ENCODE data around the gene CMC2. TPM values are rescaled to one million over a fixed set of nuclear protein-coding genes. Genes with fewer than 3 reads are reported as not detected.

The CMC2 gene
- total and polyA plus RNA-seq, 9 of the 15 experiments (the other 6 are each of a cell fraction or from before 2014, with no cell fraction given) = 122 to 501 (median 172) TPM

DNA sequence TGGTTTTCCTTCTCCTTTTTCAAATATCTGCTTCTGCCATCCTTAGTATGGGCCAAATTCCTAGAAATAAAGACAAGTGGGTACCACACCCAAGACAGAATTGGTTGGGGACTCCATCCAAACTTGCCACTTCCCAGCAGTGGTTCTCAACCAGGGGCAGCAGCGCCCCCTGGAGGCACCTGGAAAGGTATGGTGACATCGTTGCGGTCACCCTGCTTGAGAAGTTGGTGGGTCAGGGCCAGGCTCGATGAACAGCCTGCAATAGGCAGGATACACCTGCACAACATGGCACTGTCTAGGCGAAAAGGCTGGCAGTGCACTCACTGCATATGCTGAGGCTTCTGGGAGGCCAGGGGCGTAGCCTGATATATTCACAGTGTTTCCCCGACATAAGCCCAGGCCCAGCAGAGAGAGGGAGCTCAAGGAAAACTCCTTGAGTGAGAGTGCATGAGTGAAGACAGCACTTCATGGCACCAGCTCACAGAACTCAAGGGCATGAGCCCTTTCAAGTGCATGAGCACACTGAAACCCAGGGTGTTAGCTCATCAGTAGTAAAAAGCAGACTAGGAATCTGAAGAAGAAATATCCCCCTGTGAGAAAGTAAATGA lies 57.7 kb downstream of the CMC2 start (continued):
- TF ChIP-seq, protein P1, sequence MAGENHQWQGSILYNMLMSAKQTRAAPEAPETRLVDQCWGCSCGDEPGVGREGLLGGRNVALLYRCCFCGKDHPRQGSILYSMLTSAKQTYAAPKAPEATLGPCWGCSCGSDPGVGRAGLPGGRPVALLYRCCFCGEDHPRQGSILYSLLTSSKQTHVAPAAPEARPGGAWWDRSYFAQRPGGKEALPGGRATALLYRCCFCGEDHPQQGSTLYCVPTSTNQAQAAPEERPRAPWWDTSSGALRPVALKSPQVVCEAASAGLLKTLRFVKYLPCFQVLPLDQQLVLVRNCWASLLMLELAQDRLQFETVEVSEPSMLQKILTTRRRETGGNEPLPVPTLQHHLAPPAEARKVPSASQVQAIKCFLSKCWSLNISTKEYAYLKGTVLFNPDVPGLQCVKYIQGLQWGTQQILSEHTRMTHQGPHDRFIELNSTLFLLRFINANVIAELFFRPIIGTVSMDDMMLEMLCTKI (IDR thresholded peaks at IDR 0.05; ENCODE audit: partially characterized antibody) = no peak
- TF ChIP-seq KDM2B (CRISPR knock-in tag; IDR thresholded peaks at IDR 0.05) (no peak), RBM34 (IDR thresholded peaks at IDR 0.05; ENCODE audit: borderline replicate concordance, insufficient read depth, low read length) (no peak), ZNF699 (CRISPR knock-in tag; IDR thresholded peaks at IDR 0.05; ENCODE audit: insufficient replicate concordance) (no peak), GATA2 (CRISPR knock-in tag; IDR thresholded peaks at IDR 0.05) (no peak), MCM2 (IDR thresholded peaks at IDR 0.05; ENCODE audit: low read depth) (no peak), ETV6 (IDR thresholded peaks at IDR 0.05; ENCODE audit: borderline replicate concordance in 1 of 2, low read depth in 2 of 2, low read length in 1 of 2) (no peak), ETV6 (CRISPR knock-in tag; IDR thresholded peaks at IDR 0.05; ENCODE audit: borderline replicate concordance) (no peak), ZNF695 (CRISPR knock-in tag; IDR thresholded peaks at IDR 0.05) (no peak), JUND (IDR thresholded peaks at IDR 0.05; ENCODE audit: borderline replicate concordance, low read depth, low read length) (peak; percentile 37; the same call in 1 of the 2 replicates), JUND (tag; IDR thresholded peaks at IDR 0.05; ENCODE audit: borderline replicate concordance, low read depth, low read length) (no peak), EP300 (IDR thresholded peaks at IDR 0.05; ENCODE audit: low read length) (no peak), SIRT6 (IDR thresholded peaks at IDR 0.05; ENCODE audit: low read depth, low read length) (no peak), TSC22D4 (tag; IDR thresholded peaks at IDR 0.05) (no peak), PTTG1 (tag; IDR thresholded peaks at IDR 0.05; ENCODE audit: low read depth) (no peak), CEBPB (tag; IDR thresholded peaks at IDR 0.05) (peak; percentile 59)
- TF ChIP-seq, protein P2, sequence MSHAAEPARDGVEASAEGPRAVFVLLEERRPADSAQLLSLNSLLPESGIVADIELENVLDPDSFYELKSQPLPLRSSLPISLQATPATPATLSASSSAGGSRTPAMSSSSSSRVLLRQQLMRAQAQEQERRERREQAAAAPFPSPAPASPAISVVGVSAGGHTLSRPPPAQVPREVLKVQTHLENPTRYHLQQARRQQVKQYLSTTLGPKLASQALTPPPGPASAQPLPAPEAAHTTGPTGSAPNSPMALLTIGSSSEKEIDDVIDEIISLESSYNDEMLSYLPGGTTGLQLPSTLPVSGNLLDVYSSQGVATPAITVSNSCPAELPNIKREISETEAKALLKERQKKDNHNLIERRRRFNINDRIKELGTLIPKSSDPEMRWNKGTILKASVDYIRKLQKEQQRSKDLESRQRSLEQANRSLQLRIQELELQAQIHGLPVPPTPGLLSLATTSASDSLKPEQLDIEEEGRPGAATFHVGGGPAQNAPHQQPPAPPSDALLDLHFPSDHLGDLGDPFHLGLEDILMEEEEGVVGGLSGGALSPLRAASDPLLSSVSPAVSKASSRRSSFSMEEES (CRISPR knock-in tag; IDR thresholded peaks at IDR 0.05) = no peak
- TF ChIP-seq, protein P3, sequence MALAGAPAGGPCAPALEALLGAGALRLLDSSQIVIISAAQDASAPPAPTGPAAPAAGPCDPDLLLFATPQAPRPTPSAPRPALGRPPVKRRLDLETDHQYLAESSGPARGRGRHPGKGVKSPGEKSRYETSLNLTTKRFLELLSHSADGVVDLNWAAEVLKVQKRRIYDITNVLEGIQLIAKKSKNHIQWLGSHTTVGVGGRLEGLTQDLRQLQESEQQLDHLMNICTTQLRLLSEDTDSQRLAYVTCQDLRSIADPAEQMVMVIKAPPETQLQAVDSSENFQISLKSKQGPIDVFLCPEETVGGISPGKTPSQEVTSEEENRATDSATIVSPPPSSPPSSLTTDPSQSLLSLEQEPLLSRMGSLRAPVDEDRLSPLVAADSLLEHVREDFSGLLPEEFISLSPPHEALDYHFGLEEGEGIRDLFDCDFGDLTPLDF (CRISPR knock-in tag; IDR thresholded peaks at IDR 0.05) = no peak
